Skin of body (tissue), 2 donors: ENCODE results near the gene IFIH1. TPM values are rescaled to one million over a fixed set of nuclear protein-coding genes. Genes with fewer than 3 reads are reported as not detected.

ENCODE experiments used
- DNase-seq: peaks from one replicate; lab custom pipeline; 2025; lab: John Stamatoyannopoulos, UW
- total RNA-seq: library from RNA; depleted of rRNA; stranded (reverse); fragments of >200 nt; gene quantifications from one replicate; pipeline ENCODE4 v1.2.3, GENCODE V29; 2014

Gene IFIH1
- total RNA-seq, 1 donor from 2014 or later, result 8.3 TPM

GRCh38 chr2:162217598-162217997, 100.9 kb downstream of the IFIH1 start:
- DNase-seq, result peak; percentile 81

Other genes with a start within 250 kb of the IFIH1 start
- 13.7 TPM for gene DPP4, start 244.5 kb downstream of the IFIH1 start, total RNA-seq
- gene GCG, start 166.4 kb downstream of the IFIH1 start, total RNA-seq, result not detected
- gene FAP, start 75.2 kb downstream of the IFIH1 start, total RNA-seq, result 64.6 TPM
- gene GCA, start 25.4 kb upstream of the IFIH1 start, total RNA-seq, result 26.9 TPM